SK-N-SH treated with all-trans-retinoic acid at 6 μM for 48 hours (cell line): Measurements from ENCODE around the gene SAA1.
"Not testable (repeated sequence)": the region's sequence is repeated elsewhere in the genome, so short reads cannot be mapped to it uniquely, and the experiment has no call there.

ENCODE experiments used
- ATAC-seq: fragments of 200-7000 bp; cut with Tn5 transposase; 3 replicates; pipeline ENCODE4 v1.9.1; 2020; ENCODE audit warnings: mild to moderate bottlenecking, moderate library complexity
- ARNTL ChIP-seq: fragments of 450-650 bp; formaldehyde crosslinking; IDR thresholded peaks from 2 replicates; pipeline ENCODE4 v1.5.0; 2020; ENCODE audit warnings: low read depth, mild to moderate bottlenecking, moderate library complexity, borderline replicate concordance
- BACH2 ChIP-seq: fragments of 250-450 bp; sonication (Bioruptor Pico); IDR thresholded peaks from 2 replicates; pipeline ENCODE4 v1.9.0; 2021; ENCODE audit warnings: mild to moderate bottlenecking, borderline replicate concordance
- CSDC2 ChIP-seq: fragments of 250-450 bp; sonication (Bioruptor Pico); IDR thresholded peaks from 2 replicates; pipeline ENCODE4 v1.5.0; 2020; ENCODE audit warnings: mild to moderate bottlenecking, moderate library complexity
- CSRNP3 ChIP-seq: fragments of 250-450 bp; sonication (Bioruptor Pico); IDR thresholded peaks from 2 replicates; pipeline ENCODE4 v1.5.1; 2021; ENCODE audit warnings: mild to moderate bottlenecking, moderate library complexity
- ESRRG ChIP-seq: fragments of 250-450 bp; sonication (Bioruptor Pico); IDR thresholded peaks from 2 replicates; pipeline ENCODE4 v1.6.1; 2021; ENCODE audit warnings: mild to moderate bottlenecking
- GLIS3 ChIP-seq: fragments of 250-450 bp; sonication (Bioruptor Pico); IDR thresholded peaks from 2 replicates; pipeline ENCODE4 v1.5.0; 2020; ENCODE audit warnings: mild to moderate bottlenecking, moderate library complexity
- ISL1 ChIP-seq: fragments of 250-450 bp; sonication (Bioruptor Pico); IDR thresholded peaks from 2 replicates; pipeline ENCODE4 v2.1.2; 2022; ENCODE audit warnings: mild to moderate bottlenecking, moderate library complexity
- OSR1 ChIP-seq: fragments of 250-450 bp; sonication (Bioruptor Pico); IDR thresholded peaks from 2 replicates; pipeline ENCODE4 v1.8.0; 2022; ENCODE audit warnings: moderate library complexity, mild to moderate bottlenecking, inconsistent platforms
- PPARA ChIP-seq: fragments of 250-450 bp; sonication (Bioruptor Pico); IDR thresholded peaks from 2 replicates; pipeline ENCODE4 v1.5.0; 2020; ENCODE audit warnings: mild to moderate bottlenecking, borderline replicate concordance
- RARB ChIP-seq: fragments of 250-450 bp; sonication (Bioruptor Pico); IDR thresholded peaks from 2 replicates; pipeline ENCODE4 v1.8.0; 2021; ENCODE audit warnings: mild to moderate bottlenecking, moderate library complexity
- SNAI2 ChIP-seq: fragments of 250-450 bp; sonication (Bioruptor Pico); IDR thresholded peaks from 2 replicates; pipeline ENCODE4 v1.5.0; 2020; ENCODE audit warnings: mild to moderate bottlenecking, moderate library complexity
- TCF4 ChIP-seq: fragments of 250-450 bp; sonication (Bioruptor Pico); IDR thresholded peaks from 2 replicates; pipeline ENCODE4 v1.8.0; 2021; ENCODE audit warnings: mild to moderate bottlenecking, moderate library complexity, borderline replicate concordance
- TSHZ2 ChIP-seq: fragments of 250-450 bp; sonication (Bioruptor Pico); IDR thresholded peaks from 2 replicates; pipeline ENCODE4 v1.5.0; 2020; ENCODE audit warnings: mild to moderate bottlenecking, moderate library complexity
- ZC3H10 ChIP-seq: fragments of 250-450 bp; sonication (Bioruptor Pico); IDR thresholded peaks from 2 replicates; pipeline ENCODE4 v1.5.1; 2021; ENCODE audit warnings: mild to moderate bottlenecking, moderate library complexity
- ZFP3 ChIP-seq: fragments of 250-450 bp; sonication (Bioruptor Pico); IDR thresholded peaks from 2 replicates; pipeline ENCODE4 v1.5.0; 2020; ENCODE audit warnings: mild to moderate bottlenecking, moderate library complexity
- ZFP30 ChIP-seq: fragments of 450-650 bp; formaldehyde crosslinking; IDR thresholded peaks from 2 replicates; pipeline ENCODE4 v1.5.0; 2022; ENCODE audit warnings: mild to moderate bottlenecking, moderate library complexity
- ZNF565 ChIP-seq: fragments of 450-650 bp; formaldehyde crosslinking; conservative IDR thresholded peaks from 2 replicates; pipeline ENCODE4 v1.5.0; 2020; ENCODE audit warnings: low read depth, mild to moderate bottlenecking, moderate library complexity
- ZNF70 ChIP-seq: fragments of 450-650 bp; formaldehyde crosslinking; IDR thresholded peaks from 2 replicates; pipeline ENCODE4 v1.5.0; 2020; ENCODE audit warnings: mild to moderate bottlenecking, moderate library complexity
- ZNF8 ChIP-seq: fragments of 450-650 bp; formaldehyde crosslinking; IDR thresholded peaks from 2 replicates; pipeline ENCODE4 v1.5.0; 2020; ENCODE audit warnings: mild to moderate bottlenecking, moderate library complexity
- TF ChIP-seq, protein P1 (sequence below): fragments of 250-450 bp; sonication (Bioruptor Pico); IDR thresholded peaks from 2 replicates; pipeline ENCODE4 v1.8.0; 2021; ENCODE audit warnings: low read depth, mild to moderate bottlenecking, moderate library complexity, borderline replicate concordance
- TF ChIP-seq, protein P2 (sequence below): fragments of 250-450 bp; sonication (Bioruptor Pico); IDR thresholded peaks from 2 replicates; pipeline ENCODE4 v1.5.1; 2020; ENCODE audit warnings: low read depth, mild to moderate bottlenecking, moderate library complexity

The SAA1 gene

DNA sequence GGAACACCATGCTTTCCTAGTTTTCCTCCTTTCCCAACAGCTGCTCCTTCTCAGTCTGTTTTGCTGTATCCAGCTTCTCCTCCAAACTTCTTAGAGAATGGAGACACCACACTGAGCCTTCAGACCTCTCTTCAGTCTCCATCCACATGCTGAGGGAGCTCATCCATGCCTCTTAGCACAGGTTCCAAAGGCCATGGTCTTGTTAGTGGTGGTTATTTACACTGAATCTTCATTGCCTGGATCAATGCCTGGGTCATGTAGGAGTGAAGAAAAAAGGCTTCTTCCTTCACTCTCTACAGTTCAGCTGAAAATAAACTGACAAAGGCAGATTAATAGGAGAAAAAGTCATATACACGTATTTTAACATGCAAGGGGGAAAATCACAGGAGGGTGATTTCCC lies 26.4 kb upstream of the SAA1 start:
- TF ChIP-seq ZNF70 (CRISPR knock-in tag), result no peak
- TF ChIP-seq ZNF565 (CRISPR knock-in tag), result no peak
- TF ChIP-seq GLIS3 (CRISPR knock-in tag), result no peak
- no peak for TF ChIP-seq CSDC2 (CRISPR knock-in tag)
- TF ChIP-seq ISL1 (CRISPR knock-in tag), result no peak
- TF ChIP-seq ARNTL, result no peak
- TF ChIP-seq CSRNP3 (CRISPR knock-in tag), result no peak
- TF ChIP-seq TSHZ2 (CRISPR knock-in tag), result no peak
- no peak for TF ChIP-seq ZFP30 (CRISPR knock-in tag)
- no peak for TF ChIP-seq ZNF8 (CRISPR knock-in tag)
- TF ChIP-seq ZC3H10, result no peak
- no peak for TF ChIP-seq TCF4 (CRISPR knock-in tag)
- no peak for ATAC-seq

DNA sequence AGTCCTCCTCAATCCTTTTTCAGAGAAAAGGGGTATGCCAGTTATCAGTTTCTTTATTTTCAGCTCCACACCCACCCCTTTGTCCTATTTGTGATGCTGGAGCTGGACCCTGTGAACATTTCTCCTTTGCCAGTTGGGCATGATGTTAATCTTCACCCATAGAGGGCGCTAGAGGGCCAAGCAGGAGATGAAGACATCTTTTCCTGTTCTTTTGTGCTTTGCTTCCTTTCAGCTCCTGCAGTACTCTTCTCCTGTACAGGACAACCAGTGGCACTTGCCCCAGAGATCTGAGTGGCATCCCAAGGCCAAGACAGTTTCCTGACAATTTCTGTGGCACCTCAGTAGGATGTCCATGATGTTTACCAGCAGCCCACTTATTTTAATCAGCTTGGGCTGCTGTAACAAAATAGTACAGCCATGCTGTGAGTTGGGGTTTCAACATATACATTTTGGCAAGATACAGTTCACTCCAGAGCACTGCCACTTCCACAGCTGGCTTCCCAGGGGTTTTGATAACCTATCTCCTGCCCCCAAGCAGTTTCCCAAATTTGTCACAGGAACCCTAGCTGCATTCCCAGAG lies 22.2 kb upstream of the SAA1 start:
- no peak for TF ChIP-seq BACH2 (CRISPR knock-in tag)
- no peak for TF ChIP-seq TSHZ2 (CRISPR knock-in tag)
- TF ChIP-seq ZFP3 (CRISPR knock-in tag), result no peak
- no peak for TF ChIP-seq PPARA (CRISPR knock-in tag)
- TF ChIP-seq ZNF565 (CRISPR knock-in tag), result no peak
- TF ChIP-seq, protein P1, sequence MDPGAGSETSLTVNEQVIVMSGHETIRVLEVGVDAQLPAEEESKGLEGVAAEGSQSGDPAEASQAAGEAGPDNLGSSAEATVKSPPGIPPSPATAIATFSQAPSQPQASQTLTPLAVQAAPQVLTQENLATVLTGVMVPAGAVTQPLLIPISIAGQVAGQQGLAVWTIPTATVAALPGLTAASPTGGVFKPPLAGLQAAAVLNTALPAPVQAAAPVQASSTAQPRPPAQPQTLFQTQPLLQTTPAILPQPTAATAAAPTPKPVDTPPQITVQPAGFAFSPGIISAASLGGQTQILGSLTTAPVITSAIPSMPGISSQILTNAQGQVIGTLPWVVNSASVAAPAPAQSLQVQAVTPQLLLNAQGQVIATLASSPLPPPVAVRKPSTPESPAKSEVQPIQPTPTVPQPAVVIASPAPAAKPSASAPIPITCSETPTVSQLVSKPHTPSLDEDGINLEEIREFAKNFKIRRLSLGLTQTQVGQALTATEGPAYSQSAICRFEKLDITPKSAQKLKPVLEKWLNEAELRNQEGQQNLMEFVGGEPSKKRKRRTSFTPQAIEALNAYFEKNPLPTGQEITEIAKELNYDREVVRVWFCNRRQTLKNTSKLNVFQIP (CRISPR knock-in tag), result no peak
- TF ChIP-seq ISL1 (CRISPR knock-in tag), result no peak
- TF ChIP-seq, all 23 proteins: peak for 0
- peak; percentile 89 for ATAC-seq

- 0 out of 3 replicates have a peak, but pooled peaks have one; percentile 27 for ATAC-seq
- TF ChIP-seq, protein P2, sequence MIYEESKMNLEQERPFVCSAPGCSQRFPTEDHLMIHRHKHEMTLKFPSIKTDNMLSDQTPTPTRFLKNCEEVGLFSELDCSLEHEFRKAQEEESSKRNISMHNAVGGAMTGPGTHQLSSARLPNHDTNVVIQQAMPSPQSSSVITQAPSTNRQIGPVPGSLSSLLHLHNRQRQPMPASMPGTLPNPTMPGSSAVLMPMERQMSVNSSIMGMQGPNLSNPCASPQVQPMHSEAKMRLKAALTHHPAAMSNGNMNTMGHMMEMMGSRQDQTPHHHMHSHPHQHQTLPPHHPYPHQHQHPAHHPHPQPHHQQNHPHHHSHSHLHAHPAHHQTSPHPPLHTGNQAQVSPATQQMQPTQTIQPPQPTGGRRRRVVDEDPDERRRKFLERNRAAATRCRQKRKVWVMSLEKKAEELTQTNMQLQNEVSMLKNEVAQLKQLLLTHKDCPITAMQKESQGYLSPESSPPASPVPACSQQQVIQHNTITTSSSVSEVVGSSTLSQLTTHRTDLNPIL (CRISPR knock-in tag), result no peak
- TF ChIP-seq ISL1 (CRISPR knock-in tag), result no peak
- no peak for TF ChIP-seq GLIS3 (CRISPR knock-in tag)
- no peak for TF ChIP-seq ZC3H10
- TF ChIP-seq ZNF565 (CRISPR knock-in tag), result no peak
- TF ChIP-seq, protein P1 (CRISPR knock-in tag), result no peak
- no peak for TF ChIP-seq ZNF70 (CRISPR knock-in tag)
- no peak for TF ChIP-seq CSRNP3 (CRISPR knock-in tag)
- no peak for TF ChIP-seq PPARA (CRISPR knock-in tag)
- no peak for TF ChIP-seq ZFP30 (CRISPR knock-in tag)
- TF ChIP-seq RARB (CRISPR knock-in tag), result no peak
- no peak for TF ChIP-seq BACH2 (CRISPR knock-in tag)
- no peak for TF ChIP-seq ZNF8 (CRISPR knock-in tag)
- TF ChIP-seq ZFP3 (CRISPR knock-in tag), result no peak
- no peak for TF ChIP-seq OSR1 (CRISPR knock-in tag)
- no peak for TF ChIP-seq SNAI2 (CRISPR knock-in tag)
- no peak for TF ChIP-seq ESRRG (CRISPR knock-in tag)
Measured at GRCh38 chr11:18245396-18245795, 20.7 kb upstream of the SAA1 start.

DNA sequence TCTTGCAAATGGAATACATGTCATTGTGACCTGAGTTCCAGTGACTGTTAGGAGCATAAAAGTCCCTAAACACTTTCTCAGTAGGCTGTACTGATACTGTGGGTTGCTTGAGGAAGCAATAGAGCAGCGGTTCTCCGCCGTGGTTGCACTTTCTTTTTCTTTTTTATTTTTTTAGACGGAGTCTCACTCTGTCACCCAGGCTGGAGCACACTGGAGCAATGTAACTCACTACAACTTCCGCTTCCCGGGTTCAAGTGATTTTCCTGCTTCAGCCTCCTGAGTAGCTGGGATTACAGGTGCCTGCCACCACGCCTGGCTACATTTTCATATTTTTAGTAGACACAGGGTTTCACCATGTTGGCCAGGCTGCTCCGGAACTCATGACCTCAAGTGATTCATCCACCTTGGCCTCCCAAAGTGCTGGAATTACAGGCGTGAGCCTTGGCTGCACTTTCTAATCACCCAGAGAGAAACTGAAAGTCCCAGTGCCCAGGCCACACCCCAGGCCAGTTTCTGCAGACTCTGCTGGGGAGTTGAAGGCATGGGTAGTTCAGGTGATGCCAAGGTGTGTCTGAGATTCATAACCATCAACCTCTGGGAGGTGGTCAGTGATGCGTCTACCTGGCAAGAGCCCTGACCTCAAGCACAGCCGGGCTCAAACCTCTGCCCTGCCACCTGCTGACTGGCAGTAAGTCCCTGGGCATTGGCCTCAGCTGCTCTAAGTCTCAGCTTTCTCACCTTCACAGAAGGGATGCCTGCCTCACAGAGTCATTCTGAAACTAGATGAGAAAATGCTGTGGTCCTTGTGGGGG lies 19.5 kb upstream of the SAA1 start:
- not testable (repeated sequence) for ATAC-seq
